Parathyroid adenoma (tissue), 2 donors: ENCODE measurements around the gene KIF26A.

Source experiments
- H2AFZ ChIP-seq: fragments of 300-600 bp; sonication (generic); one replicate; pipeline ENCODE4 v1.7.0; 2017; ENCODE audit warnings: antibody characterized with exemption, mild to moderate bottlenecking
- H3K27ac ChIP-seq: fragments of 300-600 bp; sonication (generic); one replicate; pipeline ENCODE4 v1.7.0; 2017
- H3K27me3 ChIP-seq: fragments of 300-600 bp; sonication (generic); one replicate; pipeline ENCODE4 v1.7.0; 2017; ENCODE audit warnings: low read length; ENCODE audit not compliant: control insufficient read depth, insufficient read depth
- H3K36me3 ChIP-seq: fragments of 300-600 bp; sonication (generic); one replicate; pipeline ENCODE4 v1.7.0; 2017; ENCODE audit warnings: low read length; ENCODE audit not compliant: control insufficient read depth, insufficient read depth
- H3K4me1 ChIP-seq: fragments of 300-600 bp; sonication (generic); one replicate; pipeline ENCODE4 v1.7.0; 2017; ENCODE audit warnings: control low read depth
- H3K4me2 ChIP-seq: fragments of 300-600 bp; sonication (generic); one replicate; pipeline ENCODE4 v1.7.0; 2017; ENCODE audit warnings: low read length
- H3K4me3 ChIP-seq: fragments of 300-600 bp; sonication (generic); one replicate; pipeline ENCODE4 v1.7.0; 2017; ENCODE audit warnings: low read depth, low read length
- H3K79me2 ChIP-seq: fragments of 300-600 bp; sonication (generic); one replicate; pipeline ENCODE4 v1.7.0; 2017; ENCODE audit warnings: control low read depth
- H3K9ac ChIP-seq: fragments of 300-600 bp; sonication (generic); one replicate; pipeline ENCODE4 v1.7.0; 2017; ENCODE audit warnings: mild to moderate bottlenecking
- H3K9me3 ChIP-seq: fragments of 300-600 bp; sonication (generic); one replicate; pipeline ENCODE4 v1.7.0; 2017; ENCODE audit warnings: low read length; ENCODE audit not compliant: control insufficient read depth
- TF ChIP-seq, protein P1 (sequence below): fragments of 300-600 bp; sonication (generic); IDR thresholded peaks from one replicate; pipeline ENCODE4 v1.7.0; 2017; ENCODE audit warnings: antibody characterized with exemption, mild to moderate bottlenecking
- donor health status: primary hyperparathyroidism.

Gene KIF26A

DNA sequence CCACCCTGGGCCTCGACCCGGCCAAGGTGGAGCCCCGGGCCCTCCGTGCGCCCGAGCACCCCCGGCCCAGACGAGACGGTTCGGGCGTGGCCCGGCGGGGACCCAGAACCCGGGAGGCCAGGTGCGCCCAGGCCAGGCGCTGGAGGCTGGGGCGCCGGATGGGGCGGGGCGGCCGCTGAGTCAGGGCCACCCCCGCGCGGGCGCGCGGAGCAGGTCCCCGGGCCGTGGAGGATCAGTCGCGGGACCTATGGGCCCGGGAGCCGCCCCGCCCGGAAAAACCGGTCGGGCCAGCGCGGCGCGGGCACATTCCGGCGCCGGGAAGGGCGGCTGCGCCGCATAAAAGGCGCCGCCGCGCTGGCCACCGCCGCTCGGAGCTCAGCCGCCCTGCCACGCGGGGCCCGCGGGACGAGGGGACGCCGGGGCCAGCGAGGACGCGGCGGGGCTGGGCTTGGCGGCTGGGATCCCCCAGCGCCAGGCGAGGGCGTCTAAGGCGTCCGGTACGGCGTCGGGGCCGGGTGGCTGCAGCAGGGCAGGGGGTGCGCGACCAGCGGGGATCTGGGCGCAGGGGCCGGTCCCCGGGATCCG lies 21.5 kb upstream of the KIF26A start:
- no peak overlapping the region for H3K27ac ChIP-seq
- no peaks in the 10 kb centered on the region for H3K36me3 ChIP-seq
- H3K4me2 ChIP-seq = peak overlapping the region; percentile 97
- peak overlapping the region; percentile 85 for H2AFZ ChIP-seq
- no peaks in the 10 kb centered on the region for H3K27me3 ChIP-seq
- H3K79me2 ChIP-seq = no peaks in the 10 kb centered on the region
- H3K4me1 ChIP-seq = peaks cover 3% of the 10 kb centered on the region
- H3K4me3 ChIP-seq = peak overlapping the region; percentile 80
- no peaks in the 10 kb centered on the region for H3K9me3 ChIP-seq
- peak overlapping the region; percentile 4 for H3K9ac ChIP-seq
- TF ChIP-seq, protein P1, sequence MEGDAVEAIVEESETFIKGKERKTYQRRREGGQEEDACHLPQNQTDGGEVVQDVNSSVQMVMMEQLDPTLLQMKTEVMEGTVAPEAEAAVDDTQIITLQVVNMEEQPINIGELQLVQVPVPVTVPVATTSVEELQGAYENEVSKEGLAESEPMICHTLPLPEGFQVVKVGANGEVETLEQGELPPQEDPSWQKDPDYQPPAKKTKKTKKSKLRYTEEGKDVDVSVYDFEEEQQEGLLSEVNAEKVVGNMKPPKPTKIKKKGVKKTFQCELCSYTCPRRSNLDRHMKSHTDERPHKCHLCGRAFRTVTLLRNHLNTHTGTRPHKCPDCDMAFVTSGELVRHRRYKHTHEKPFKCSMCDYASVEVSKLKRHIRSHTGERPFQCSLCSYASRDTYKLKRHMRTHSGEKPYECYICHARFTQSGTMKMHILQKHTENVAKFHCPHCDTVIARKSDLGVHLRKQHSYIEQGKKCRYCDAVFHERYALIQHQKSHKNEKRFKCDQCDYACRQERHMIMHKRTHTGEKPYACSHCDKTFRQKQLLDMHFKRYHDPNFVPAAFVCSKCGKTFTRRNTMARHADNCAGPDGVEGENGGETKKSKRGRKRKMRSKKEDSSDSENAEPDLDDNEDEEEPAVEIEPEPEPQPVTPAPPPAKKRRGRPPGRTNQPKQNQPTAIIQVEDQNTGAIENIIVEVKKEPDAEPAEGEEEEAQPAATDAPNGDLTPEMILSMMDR = no peak

DNA sequence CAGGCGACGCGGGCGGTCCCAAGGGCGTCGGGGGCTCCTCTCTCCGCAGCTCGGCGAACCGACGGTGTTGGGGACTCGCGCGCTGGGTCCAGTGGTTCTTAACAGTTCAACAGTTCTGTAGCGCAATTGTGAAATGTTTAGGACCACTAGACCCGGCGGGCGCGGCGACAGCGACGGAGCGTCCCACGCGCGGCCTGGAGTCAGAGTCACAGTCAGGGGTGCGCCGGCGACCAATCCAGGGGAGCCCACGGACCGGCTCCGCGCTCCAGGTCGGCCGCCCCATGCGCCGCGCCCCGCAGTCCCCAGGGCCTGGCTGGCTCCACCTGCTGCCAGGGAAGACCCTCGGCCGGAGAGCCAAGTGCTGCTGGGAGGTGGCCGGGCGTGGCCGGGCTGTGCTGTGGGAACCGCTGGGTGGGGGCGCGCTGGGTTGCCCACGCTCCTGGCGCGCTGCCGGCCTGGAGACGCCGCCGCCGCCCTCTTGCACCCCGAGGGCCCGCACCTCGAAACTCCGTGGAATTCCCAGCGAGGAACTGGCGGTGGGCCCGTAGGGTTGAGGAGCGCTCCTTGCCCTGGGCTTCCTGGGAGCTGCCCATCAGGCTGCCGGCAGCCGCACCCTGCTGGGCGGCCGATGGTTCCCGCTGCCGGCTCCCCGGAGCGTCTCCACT lies 20.9 kb upstream of the KIF26A start:
- no peaks in the 10 kb centered on the region for H3K27me3 ChIP-seq
- H3K27ac ChIP-seq = no peak overlapping the region
- no peak overlapping the region for H3K9ac ChIP-seq
- no peaks in the 10 kb centered on the region for H3K36me3 ChIP-seq
- H3K9me3 ChIP-seq = no peaks in the 10 kb centered on the region
- peak overlapping the region; percentile 77 for H2AFZ ChIP-seq
- H3K4me3 ChIP-seq = peak overlapping the region; percentile 31
- no peaks in the 10 kb centered on the region for H3K79me2 ChIP-seq
- H3K4me1 ChIP-seq = peaks cover 3% of the 10 kb centered on the region
- H3K4me2 ChIP-seq = peak overlapping the region; percentile 68
- TF ChIP-seq, protein P1 = no peak

DNA sequence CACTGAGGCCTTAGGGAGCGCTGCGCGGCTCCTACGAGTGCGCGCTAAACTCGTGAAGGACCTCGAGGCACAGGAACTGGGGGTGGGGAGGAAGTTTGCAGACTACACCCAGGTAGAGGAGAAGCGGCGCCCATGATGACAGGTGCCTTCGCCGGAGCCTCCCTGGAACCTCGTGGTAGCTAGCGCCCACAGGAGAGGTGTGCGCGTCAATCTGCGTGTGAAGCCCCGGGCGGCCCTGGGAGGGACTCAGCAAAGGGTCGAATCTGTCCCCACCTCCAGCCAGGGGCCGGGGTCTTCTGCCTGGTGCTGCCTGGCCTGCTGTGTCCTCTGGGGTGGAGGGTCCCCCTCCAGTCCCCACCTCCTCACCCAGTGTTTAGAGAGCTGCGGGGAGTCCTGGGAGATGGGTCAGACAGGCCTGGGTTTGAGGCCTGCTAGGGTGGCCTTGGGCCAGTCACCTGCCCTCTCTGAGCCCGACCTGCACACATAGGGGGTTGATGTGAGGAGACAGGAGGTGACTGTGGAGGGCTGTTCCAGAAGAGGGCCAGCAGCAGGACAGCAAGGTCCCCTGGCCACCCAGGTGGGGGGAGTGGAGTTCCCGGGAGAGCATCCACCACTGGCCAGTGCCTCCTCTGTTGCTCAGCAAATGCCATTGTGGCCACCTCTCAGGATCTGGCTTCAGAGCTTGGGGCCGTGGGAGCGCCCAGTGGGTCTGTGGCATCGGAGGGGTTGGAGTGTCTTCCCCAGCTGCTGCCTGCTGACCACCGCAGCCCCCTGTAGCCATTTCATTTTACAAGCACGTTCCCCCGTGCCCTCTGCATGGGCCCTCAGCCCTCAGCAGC lies 20.2 kb upstream of the KIF26A start:
- no peak overlapping the region for H3K4me3 ChIP-seq
- H3K79me2 ChIP-seq = no peaks in the 10 kb centered on the region
- H3K9ac ChIP-seq = no peak overlapping the region
- H3K4me2 ChIP-seq = no peak overlapping the region
- H3K27ac ChIP-seq = no peak overlapping the region
- H2AFZ ChIP-seq = no peak overlapping the region
- TF ChIP-seq, protein P1 = no peak
- no peaks in the 10 kb centered on the region for H3K36me3 ChIP-seq
- H3K27me3 ChIP-seq = no peaks in the 10 kb centered on the region
- peaks cover 3% of the 10 kb centered on the region for H3K4me1 ChIP-seq
- no peaks in the 10 kb centered on the region for H3K9me3 ChIP-seq

DNA sequence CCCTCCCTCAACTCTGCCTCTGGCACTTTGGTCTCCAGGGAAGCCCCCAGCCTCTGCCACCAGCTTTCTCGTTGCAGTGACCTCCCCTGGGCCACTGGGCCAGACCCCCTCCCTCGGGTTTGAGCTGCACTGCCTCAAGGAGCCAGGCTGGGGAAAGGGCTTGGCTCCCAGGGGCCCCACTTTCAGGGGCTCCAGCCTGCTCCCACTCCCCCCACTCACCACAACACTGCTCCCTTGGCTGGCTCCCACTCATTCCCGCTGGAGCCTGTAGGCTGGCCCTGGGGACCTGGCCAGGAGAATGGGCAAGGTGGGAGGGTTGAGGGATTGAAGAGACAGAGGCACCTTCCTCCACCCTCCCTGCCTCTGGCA lies 19.3 kb upstream of the KIF26A start:
- no peak overlapping the region for H2AFZ ChIP-seq
- no peaks in the 10 kb centered on the region for H3K36me3 ChIP-seq
- H3K4me2 ChIP-seq = no peak overlapping the region
- TF ChIP-seq, protein P1 = no peak
- H3K4me1 ChIP-seq = peaks cover 3% of the 10 kb centered on the region
- no peak overlapping the region for H3K9ac ChIP-seq
- H3K27me3 ChIP-seq = no peaks in the 10 kb centered on the region
- no peaks in the 10 kb centered on the region for H3K9me3 ChIP-seq
- H3K79me2 ChIP-seq = no peaks in the 10 kb centered on the region
- H3K27ac ChIP-seq = no peak overlapping the region
- no peak overlapping the region for H3K4me3 ChIP-seq
